Ammon's horn (tissue), 1 donor: ENCODE results near the gene CHN2.
A peak's percentile ranks its signal among the peaks of the same experiment; 100 is the strongest.

ENCODE experiments used
- DNase-seq: peaks from one replicate; pipeline ENCODE4 v3.0.0-alpha.2; 2016; ENCODE audit warnings: low spot score

Gene CHN2

GRCh38 chr7:29430279-29430949, 235.8 kb downstream of the CHN2 start:
- DNase-seq, result no peak

GRCh38 chr7:29431686-29432085, 237.1 kb downstream of the CHN2 start:
- no peak for DNase-seq

GRCh38 chr7:29432721-29433120, 238.1 kb downstream of the CHN2 start:
- no peak for DNase-seq

GRCh38 chr7:29434380-29434768, 239.8 kb downstream of the CHN2 start:
- DNase-seq, result no peak

- DNase-seq, result no peak
Measured at GRCh38 chr7:29435167-29435566, 240.6 kb downstream of the CHN2 start.

- DNase-seq, result no peak
Measured at GRCh38 chr7:29435902-29436301, 241.3 kb downstream of the CHN2 start.

- DNase-seq, result no peak
Measured at GRCh38 chr7:29442146-29442545, 247.6 kb downstream of the CHN2 start.

GRCh38 chr7:29443552-29443951, 249.0 kb downstream of the CHN2 start:
- no peak for DNase-seq

GRCh38 chr7:29444267-29444666, 249.7 kb downstream of the CHN2 start:
- no peak for DNase-seq

- DNase-seq, result no peak
Measured at GRCh38 chr7:29445736-29446135, 251.2 kb downstream of the CHN2 start.

- no peak for DNase-seq
Measured at GRCh38 chr7:29447828-29448227, 253.3 kb downstream of the CHN2 start.

GRCh38 chr7:29449569-29450260, 255.1 kb downstream of the CHN2 start:
- DNase-seq, result no peak

- no peak for DNase-seq
Measured at GRCh38 chr7:29453021-29453420, 258.4 kb downstream of the CHN2 start.

GRCh38 chr7:29454464-29454863, 259.9 kb downstream of the CHN2 start:
- DNase-seq, result no peak

GRCh38 chr7:29454899-29455451, 260.4 kb downstream of the CHN2 start:
- DNase-seq, result no peak

GRCh38 chr7:29457141-29457561, 262.6 kb downstream of the CHN2 start:
- no peak for DNase-seq

GRCh38 chr7:29457565-29458011, 263.0 kb downstream of the CHN2 start:
- DNase-seq, result peak; percentile 75

- no peak for DNase-seq
Measured at GRCh38 chr7:29458933-29459332, 264.4 kb downstream of the CHN2 start.

GRCh38 chr7:29459589-29459988, 265.0 kb downstream of the CHN2 start:
- no peak for DNase-seq

GRCh38 chr7:29461996-29462395, 267.4 kb downstream of the CHN2 start:
- DNase-seq, result no peak

GRCh38 chr7:29463504-29464158, 269.1 kb downstream of the CHN2 start:
- DNase-seq, result no peak

- DNase-seq, result no peak
Measured at GRCh38 chr7:29464753-29465152, 270.2 kb downstream of the CHN2 start.
